ENCODE data around the gene PGAM2.

GRCh38 chr7:44078521-44078920 is 13.2 kb upstream of the PGAM2 start:
- TF ChIP-seq CTCF (conservative IDR thresholded peaks at IDR 0.05; ENCODE audit: low read length) (no peak), EZH2phosphoT487 (IDR thresholded peaks at IDR 0.05; ENCODE audit: borderline replicate concordance, low read depth, low read length) (no peak)
